Prostate gland (tissue), 2 donors: ENCODE data around the gene BHLHA15.

Source experiments
- POLR2AphosphoS5 ChIP-seq: sonication (generic); formaldehyde crosslinking; IDR thresholded peaks from one replicate; pipeline ENCODE4 v1.6.1; 2017; ENCODE audit warnings: antibody characterized with exemption
- TF ChIP-seq, protein P1 (sequence below), 4 experiments: fragments of 200-600 bp in 2 of 4; fragments of 450-650 bp in 2 of 4; sonication (generic) in 2 of 4; IDR thresholded peaks; 1 replicate in 3 of 4; 2 replicates in 1 of 4; pipeline ENCODE4 v1.5.1; 2016 to 2019; ENCODE audit warnings: antibody characterized with exemption in 4 of 4, mild to moderate bottlenecking in 2 of 4, moderate library complexity in 2 of 4

DNA sequence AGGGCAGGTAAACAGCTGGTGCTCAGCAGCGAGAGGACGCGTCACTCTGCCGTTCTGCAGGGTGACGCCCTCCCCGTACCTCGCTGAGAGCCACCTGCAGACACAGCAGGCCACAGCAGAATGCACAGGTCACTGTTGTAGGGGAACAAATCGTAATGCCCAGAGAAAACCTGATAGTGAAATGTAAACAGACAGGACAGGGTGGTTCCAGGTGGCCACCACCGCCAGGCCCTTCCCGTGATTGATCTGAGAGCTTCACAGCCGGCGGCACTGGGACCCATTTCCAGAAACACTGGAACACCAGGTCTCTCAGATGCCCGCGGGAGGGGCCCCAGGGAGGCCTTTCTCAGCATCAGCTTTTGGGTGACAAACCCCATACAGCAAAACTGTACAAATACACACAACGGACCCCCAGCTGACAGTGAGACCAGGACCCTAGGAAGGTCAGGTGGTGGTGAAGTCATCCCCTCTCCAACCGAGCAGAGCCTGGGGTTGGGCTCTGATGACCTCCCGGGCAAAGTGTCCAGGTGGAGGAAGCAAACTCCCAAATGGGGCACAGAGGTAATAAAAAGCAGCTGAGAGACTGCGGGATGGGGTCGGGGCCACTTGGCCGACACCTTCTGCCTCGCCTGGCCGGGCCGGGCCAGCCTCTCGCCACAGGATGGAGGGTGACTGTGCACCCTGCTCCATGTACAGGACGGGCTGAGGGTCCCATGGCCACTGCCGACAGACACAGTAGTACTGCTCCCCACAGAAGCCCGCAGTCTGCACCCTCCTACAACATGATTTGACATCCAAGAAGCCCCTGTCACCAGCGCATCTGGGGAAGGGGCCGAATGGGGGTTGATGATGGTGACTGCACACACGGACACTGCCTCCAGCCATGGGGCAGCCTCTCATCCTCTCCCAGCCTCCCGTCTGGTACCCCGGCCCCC, 4.6 kb downstream of the BHLHA15 start:
- no peak for TF ChIP-seq POLR2AphosphoS5
- TF ChIP-seq, protein P1, sequence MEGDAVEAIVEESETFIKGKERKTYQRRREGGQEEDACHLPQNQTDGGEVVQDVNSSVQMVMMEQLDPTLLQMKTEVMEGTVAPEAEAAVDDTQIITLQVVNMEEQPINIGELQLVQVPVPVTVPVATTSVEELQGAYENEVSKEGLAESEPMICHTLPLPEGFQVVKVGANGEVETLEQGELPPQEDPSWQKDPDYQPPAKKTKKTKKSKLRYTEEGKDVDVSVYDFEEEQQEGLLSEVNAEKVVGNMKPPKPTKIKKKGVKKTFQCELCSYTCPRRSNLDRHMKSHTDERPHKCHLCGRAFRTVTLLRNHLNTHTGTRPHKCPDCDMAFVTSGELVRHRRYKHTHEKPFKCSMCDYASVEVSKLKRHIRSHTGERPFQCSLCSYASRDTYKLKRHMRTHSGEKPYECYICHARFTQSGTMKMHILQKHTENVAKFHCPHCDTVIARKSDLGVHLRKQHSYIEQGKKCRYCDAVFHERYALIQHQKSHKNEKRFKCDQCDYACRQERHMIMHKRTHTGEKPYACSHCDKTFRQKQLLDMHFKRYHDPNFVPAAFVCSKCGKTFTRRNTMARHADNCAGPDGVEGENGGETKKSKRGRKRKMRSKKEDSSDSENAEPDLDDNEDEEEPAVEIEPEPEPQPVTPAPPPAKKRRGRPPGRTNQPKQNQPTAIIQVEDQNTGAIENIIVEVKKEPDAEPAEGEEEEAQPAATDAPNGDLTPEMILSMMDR (IDR thresholded peaks at IDR 0.05), result no peak
